Activated T-cell treated with anti-CD3 and anti-CD28 coated beads, Interleukin-2, amount 50 U/mL, for 48 hours (primary cell): ENCODE results near the gene AKAP3.
A peak's percentile ranks its signal among the peaks of the same experiment; 100 is the strongest.

Experiments
- DNase-seq, 2 experiments: peaks; one replicate each; pipeline ENCODE4 v3.0.0-alpha.2; 2020

AKAP3 gene

DNA sequence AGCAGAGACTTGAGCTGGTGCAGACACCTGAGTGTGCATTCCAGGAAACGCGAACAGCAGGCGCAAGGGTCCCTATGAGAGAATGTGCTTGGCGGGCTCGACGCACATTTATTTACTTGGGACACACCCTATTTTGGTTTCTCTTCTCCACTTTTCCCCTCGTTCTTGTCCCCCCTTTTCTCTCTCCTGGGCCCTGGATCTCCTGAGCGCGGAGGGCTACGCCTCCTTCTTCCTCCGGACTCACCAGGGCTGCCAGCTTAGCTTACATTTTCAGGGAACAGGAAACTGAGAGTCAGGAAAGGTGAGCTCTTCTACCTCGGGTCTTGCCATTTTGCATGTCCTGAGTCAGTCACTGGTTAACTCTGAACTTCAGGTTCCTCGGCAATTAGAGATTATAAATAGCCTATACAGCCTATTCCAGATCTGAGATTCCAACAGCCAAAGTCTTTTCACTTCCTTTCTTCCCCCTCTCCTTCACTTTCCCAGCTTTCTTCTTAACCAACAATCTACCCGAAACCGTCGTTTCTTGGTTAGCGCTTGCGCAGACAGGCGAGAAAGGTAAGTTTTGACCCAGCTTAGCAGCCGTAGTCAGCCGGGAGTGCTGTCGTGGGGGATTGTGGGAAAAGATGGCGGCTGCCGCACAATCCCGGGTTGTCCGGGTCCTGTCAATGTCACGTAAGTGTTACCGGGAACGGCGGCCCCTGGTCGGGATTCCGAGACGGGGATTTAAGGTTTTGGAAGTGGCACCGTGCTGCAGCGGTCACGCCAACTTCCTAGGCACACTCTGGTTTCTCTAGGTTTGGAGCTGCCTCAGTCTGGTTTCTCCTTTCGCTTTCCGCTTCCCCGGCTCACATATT lies at the start of gene AKAP3, which contains the start of gene NDUFA9:
TSS of gene AKAP3 (minus strand) at position 551 of the 857 bp plus-strand sequence. CDS start 10,855 bp downstream, outside the sequence.
TSS of gene NDUFA9 (plus strand) at position 614 of the 857 bp plus-strand sequence. CDS start at position 627, 13 bp downstream.
- peak; percentile 82 to 86 for DNase-seq

DNA sequence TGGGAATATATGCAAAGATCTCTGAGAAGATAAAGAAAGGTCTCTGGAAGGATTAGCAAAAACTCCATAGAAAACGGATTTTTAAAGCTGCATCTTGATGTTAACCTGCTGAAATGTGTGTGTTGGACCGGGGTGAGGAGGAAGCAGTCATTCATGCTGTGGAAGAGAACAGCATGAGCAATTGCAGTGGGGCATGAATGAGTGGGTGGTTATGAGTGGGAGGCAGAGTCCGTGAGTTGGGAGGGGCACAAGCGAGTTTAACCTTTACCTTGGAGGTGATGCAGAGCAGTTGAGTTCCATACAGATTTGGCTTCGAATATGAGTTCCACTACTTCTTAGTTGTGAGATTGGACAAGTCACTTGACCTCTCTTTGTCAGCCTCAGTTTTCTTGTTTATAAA lies 41.9 kb upstream of the AKAP3 start:
- no peak for DNase-seq

DNA sequence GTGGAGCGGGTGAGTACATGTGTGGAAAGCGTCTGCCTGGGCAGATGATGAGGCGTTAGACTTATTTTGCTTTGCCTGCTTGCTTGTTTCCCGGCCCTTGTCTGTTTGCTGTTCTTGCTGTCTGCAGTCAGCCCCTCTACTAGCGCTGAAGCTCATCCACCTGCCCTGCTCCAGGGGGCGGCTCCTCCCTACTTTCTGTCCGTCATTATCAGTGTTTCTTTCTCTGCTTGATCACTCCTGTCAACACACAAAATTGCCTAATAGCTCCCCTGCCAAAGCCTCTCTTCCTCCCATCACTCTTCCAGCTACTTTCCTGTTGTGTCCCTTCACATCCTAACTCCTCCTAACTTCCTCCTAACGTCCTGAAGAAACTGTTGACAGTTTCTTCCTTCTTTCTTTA lies 36.5 kb upstream of the AKAP3 start:
- no peak for DNase-seq

DNA sequence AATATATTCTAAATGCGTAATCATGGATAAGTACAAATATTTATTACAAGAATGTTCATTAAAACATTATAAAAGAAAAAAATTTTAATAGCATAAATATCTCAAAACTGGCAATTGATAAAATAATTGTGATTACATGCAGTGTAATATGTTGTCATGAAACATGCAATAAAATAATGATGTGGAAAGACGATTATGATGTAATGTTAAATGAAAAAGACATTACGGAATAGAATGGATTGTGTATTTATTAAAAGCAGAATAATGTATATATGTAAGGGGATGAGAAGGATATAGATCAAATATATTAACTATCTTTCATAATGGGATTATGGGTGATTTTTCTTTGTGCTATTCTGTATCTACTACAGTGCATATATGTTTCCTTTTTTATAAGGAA lies 32.9 kb upstream of the AKAP3 start:
- DNase-seq, result no peak

DNA sequence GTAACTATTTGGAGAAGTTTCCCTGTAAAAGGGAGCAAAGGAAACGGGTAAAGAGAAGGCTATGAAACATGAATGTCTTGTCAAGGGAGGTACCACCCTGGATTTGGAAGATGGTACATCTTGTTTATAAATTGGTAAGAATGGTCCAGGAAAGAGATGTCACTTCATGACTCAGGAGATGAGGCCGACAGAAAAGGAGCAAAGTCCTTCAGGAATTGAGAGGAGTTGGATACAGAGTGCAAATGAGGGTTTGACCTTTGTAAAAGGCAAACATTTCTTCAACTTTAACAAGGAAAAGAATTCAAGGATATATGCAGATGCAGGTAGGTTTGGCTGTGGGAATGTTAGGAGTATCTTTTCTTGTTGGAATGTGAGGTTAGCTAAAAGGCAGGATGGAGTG lies 30.9 kb upstream of the AKAP3 start:
- no peak for DNase-seq

DNA sequence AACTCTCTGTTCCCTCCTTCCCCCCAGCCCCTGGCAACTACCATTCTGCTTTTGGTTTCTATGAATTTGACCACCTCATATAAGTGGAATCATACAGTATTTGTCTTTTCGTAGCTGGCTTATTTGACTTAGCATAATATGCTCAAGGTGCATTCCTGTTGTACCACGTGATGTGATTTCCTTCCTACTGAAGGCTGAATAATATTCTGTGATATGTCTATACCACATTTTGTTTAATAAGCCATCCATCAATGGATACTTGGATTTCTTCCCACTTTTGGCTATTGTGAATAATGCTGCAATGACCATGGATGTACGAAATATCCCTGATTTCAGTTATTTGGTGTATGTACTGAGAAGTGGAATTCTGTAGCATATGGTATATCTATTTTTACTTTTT lies 16.4 kb upstream of the AKAP3 start:
- no peak for DNase-seq

DNA sequence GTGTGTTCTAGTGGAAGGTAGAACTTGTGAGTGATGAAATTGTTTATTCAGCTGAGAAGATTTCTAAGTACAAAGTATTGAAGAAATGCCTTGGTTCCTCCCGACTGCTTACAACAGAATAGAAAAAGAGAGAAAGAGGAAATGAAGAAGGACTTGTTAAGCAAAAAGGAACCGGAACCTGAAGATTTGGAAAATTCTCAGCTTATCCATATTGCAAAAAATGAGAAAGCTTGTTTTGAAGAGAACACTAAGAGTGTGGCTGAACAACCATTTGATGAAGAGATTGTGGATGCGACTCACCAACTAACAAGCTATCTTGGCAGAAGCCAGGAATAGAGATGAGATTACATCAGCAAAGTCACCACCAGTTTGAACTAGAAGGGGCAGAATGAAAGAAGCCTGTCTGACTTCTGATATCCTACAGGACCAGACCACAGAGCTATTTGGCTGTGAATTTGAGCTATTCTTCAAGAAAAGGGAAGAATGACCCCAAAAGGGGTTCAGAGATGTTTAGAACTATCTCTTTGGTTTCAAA lies 15.2 kb upstream of the AKAP3 start:
- DNase-seq, result no peak

DNA sequence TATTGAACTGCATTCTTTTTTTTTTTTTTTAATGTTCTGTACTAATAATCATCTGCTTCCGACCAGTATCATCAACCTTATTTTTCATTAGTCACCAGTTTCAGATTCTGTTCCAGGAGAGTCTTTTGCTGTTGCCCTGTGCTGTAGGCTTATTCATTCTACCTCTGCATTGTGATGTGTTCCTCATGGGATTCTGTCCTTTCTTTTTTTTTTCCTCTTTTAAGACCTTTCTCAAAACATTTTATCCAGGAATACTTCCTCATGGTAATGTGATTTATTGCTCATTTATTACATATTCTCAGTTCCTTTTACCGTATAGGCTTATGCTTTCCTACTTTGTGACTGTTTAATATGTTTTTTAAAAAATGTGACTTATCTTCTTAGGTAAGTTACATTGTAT lies 4.8 kb upstream of the AKAP3 start:
- DNase-seq, result no peak

DNA sequence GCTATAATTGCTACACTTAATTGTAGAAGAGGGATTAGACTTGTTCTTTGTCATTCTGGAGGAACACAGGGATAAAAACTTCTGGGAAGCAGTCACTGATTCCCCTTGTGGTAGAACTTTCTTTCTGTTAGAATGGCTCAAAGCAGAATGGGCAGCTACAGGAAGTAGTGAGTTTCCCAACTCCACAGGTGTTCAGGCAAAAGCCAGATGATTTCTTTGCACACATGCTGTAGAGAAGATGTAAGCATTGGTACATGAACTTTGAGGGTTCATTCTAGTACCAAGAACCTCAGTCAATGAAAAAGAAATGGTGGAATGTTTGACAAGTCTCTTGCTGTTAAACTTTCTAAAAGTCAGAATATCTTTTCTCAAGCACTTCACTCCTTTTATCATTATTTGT lies 4.4 kb upstream of the AKAP3 start:
- no peak for DNase-seq

DNA sequence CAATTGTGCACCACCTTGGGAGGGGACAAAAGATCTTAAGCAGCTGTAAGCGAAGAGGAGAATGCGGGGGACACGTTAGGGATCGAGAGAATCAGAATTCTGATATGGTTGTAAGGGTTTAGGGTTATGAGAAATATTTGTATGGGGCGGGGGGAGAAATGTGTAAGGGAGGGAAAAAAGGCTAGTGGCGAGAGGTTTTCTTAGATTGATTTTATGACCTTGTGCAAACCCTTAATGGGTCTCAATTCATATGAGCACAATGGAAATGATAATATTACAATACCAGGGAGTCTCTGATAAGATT lies 459 bp upstream of the AKAP3 start:
- no peak for DNase-seq

DNA sequence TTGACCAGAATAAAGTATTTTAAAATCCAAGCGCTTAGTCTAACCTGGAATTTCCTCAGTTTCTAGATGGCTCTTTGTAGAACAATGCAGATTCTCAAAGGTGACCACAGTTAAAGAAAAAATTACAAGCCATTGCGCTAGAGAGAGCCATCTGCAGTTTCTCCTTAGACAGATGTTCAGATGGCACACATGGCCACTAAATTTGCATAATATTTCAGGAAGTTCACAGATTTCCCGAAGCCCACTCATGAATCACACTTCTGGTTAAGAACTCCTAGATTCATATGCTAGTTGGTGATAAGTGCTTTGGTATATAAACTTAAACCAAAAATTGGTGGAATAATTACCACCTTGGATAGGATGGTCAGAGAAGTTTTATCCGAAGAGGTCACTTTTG lies 749 bp downstream of the AKAP3 start:
- DNase-seq, result no peak

DNA sequence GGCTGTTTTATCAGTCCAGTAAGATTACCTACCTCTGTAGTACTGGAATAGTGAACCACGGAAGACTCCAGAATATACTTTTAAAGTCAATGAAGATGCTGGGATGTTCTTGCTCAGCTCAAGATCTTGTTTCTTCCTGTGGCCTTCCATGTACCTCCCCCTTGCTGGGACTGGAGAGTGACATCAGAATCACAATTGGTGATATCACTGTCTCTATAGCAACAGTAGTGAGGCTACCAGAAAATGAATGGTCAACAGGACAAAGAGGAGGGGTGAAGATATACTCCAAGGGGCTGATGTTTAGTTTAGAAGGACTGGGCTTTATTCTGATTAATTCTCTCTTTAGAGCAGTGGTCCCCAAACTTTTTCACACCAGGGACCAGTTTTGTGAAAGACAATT lies 3.8 kb downstream of the AKAP3 start:
- DNase-seq, result no peak

DNA sequence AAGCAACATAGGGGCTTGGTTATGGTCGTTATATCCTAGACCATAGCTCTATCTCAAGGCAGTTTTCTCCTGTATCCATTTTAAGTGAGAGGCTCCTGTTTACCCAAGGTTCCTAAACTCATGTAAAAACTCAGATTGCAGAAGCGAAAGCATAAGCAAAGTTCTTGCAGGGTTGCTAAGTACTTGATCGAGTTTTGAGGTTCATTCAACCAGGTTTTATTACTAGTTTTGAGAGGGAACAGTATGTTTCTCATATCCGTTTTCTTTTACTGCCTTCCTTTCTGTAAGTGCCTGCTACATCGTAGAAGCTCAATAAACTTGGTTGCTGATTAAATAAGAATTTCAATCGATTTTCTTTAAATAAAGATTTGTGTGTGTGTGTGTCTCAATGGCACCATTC lies 5.1 kb downstream of the AKAP3 start:
- no peak for DNase-seq

DNA sequence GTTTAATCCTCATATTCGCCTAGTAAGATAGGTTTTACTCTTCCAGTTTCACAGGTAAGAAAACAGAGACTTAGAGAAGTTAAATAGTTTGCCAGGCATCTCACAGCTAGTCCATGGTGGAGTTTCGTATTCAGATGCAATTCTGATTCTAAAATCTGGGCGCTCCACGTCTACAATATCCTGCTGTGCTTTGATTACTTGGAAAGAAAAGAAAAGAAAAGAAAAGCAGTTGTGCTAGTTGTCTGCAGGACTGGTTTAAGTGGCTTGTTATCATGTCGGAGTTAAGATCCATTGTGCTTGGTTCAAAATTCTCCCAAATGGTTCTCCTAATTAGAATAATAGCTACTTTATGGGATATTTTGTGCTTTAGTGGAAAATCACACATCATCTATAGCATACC lies 18.6 kb downstream of the AKAP3 start:
- no peak for DNase-seq

DNA sequence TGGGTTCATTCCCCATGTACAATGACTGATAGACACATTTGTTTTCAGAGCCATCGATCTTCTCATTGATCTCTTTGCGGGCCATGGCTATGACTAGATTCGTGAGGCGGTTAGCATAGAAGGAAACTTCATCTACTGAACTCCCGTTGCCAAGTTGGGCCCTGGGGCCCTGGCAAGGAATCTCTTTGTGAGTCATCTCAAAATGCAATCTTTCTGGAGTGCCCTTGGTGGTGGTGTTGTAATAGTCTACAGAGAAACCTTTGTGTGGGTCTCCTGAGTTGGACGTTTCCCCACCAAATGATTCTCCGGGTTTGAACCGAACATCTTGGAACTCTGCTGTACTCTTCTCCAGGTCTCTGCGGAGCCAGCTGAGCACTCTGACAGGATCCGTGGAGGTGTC lies 20.4 kb downstream of the AKAP3 start:
- no peak for DNase-seq

DNA sequence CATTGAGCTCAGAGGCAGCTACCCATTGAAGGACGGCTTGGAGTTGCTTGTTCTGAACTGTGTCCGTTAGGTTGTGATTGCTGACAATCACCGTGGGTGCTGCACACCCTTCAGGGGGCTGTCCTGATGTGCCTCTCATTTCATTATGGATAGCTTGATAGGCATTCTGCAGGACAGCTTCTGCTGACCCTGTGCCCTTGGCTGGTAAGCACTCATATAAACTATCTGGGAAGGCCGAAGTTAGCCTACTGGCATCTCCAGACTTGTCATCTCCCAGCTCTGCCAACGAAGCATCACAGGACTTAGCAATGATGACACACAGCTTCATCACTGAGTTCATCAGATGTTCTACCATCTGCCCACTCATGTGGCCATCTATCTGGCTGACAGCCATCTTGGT lies 22.3 kb downstream of the AKAP3 start:
- DNase-seq, result no peak

DNA sequence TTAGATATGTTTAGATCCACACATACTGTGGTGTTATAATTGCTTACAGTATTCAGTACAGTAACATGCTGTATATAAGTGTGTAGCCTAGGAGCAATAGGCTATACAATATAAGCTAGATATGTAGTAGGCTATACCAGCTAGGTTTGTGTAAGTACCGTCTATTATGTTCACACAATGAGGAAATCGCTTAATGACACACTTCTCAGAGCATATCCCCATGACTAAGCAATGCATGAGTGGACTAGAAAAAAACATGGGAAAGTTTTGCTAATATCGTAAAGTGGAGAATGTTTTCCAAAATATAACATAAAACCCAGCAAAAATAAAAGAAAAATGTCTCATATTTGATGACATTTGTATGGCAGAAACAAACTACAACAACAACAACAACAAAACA lies 27.3 kb downstream of the AKAP3 start:
- DNase-seq, result no peak

DNA sequence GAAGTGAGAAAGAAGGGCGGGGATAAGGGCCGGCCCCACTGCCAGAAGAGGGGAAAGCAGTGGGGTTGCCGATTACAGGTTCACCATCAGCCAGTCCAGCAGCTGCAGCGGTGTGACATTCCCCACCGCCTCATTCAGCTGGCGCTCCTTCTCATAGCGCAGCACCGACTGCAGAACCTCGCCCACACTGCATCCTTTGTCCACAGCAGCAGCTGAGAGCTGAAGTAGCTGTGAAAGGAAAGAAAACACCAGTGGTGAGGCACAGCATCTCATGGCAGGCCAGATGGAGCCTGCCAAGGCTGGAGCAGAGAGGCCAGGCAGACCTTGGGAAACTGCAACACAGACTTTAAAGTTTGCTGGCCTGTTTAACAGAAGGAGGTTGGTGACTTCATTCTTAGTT lies 33.2 kb downstream of the AKAP3 start:
- DNase-seq, result no peak

DNA sequence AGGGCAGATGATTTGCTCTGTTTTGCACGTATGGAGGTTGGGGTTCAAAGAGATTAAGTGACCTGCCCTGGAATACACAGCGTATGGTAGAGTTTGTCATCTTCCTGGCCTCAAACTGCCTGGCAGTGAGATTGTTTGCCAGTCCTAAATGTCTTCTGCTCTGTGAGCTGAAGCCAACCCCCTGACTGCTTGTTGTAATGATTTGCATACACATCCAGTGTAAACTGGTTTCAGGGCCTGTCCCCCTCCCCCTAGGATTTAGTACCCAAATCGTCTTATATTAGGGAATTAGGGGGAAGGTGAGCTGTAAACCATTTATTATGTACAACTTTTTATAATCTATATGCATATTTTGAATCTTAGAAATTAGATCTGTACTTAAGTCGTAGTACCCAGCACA lies 38.4 kb downstream of the AKAP3 start:
- no peak for DNase-seq

DNA sequence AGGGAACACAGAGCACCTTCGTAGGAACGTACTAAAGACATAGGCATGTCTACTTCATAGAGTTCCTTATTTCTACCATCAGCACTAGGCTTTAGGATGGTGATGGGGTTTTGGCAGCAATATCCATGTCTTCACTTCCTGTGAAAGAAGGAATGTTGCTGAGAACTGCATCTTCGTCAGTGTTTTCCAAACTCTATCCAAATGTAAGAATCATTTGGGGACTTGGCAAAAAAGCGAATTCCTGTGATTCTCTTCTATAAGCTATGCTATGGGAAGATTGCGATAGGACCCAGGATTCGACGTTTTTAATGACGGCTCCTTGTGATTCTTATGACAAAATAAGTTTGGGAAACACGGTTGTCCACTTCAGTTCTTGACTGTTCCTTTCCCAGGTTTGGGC lies 39.8 kb downstream of the AKAP3 start:
- DNase-seq, result no peak

DNA sequence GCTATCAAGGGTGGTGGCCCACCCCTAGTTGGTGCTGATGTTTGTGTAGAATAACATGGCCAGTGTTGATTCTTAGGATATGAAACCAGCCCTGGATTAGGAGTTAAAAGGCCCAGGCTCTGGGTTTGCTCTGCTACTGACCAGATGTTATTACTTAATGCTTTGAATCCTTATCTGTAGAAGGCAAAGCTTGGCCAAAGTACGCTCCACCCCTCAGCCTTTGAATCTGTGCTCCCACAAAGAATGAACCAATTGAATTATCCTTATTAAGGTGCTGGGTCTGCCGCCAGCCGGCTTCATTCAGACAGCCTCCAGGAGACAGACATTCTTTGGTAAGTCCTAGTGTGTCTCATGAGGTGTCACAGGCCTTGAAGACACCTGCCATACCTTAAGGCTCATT lies 41.8 kb downstream of the AKAP3 start:
- DNase-seq, result no peak

DNA sequence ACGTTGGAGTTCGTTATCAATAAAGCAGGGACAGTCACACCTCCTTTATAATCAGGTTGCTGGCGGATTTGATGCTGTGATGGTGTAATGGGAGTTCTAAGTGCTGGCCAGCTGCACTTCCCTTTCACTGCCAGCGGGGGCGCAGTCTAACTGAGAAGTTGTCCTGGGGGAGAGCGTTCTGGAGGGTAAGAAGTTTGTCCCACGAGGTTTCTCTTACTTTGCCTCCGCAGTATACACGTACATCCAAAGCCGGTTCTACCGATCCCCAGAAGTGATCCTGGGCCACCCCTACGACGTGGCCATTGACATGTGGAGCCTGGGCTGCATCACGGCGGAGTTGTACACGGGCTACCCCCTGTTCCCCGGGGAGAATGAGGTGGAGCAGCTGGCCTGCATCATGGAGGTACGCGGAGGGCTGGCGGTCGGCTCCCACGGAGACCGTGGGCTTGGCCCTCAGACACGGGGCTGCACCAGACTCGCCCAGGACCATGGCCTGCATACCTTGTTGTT lies 44.1 kb downstream of the AKAP3 start:
- peak; percentile 82 to 86 for DNase-seq

DNA sequence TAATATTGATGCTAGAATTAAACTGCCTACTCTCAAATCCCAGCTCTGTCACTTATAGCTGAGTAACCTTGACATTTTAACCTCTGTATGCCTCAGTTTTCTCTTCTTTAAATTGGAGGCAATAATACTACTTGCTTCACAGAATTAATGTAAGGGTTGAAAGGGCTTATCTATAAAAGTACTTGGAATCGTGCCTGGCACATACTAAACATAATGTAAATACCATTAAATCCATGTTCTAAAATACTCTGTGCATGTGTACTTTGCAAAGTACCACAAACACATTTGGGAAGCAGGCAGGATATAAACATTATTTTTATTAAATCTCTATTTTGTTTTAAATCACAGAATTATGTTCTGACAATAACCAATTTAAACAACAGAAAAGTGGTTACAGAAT lies 44.9 kb downstream of the AKAP3 start:
- no peak for DNase-seq

DNA sequence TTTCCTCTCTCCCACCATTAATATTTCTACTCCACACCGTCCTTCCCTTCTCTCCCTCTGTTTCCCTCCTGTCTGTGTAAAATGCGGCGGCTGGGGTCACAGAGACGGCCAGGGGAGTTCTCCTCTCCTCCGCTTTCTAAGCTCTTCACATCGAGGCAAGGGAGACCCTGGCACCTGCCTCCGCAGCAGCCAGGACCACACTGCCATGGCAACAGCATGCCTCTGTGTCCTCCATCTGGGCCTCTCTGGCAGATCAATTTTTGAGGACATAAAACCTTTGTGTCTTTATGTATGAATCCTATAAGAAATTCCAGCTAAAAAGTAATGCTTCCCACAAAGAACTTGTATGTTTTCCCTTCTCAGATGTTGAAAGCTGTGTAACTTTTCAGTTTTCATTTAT lies 45.4 kb downstream of the AKAP3 start:
- no peak for DNase-seq

DNA sequence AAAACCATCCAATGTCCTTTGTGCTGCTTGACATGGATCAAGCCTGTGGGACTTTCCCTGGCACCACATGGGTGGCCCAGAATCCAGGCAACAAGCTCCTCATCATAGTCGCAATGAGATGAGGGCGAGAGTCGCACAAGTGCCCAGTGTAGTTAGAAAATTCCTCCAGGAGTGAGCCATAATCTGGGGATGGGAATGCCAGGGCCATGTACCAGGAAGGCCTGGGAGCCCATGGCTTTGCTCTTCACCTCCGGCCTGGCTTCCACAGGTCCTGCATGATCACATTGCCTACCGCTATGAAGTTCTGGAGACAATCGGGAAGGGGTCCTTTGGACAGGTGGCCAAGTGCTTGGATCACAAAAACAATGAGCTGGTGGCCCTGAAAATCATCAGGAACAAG lies 53.0 kb downstream of the AKAP3 start:
- DNase-seq, result no peak
